H1 (cell line): ENCODE results near the gene ZSWIM6. TPM values are rescaled to one million over a fixed set of nuclear protein-coding genes. Genes with fewer than 3 reads are reported as not detected.

ENCODE experiments used
- CTCF ChIA-PET: fragments of 300-600 bp; sonication (Branson Sonifier 250); formaldehyde crosslinking; loops from one replicate; lab custom pipeline; 2021; ENCODE audit not compliant: partially characterized antibody; lab: Charles Lee
- POLR2A ChIA-PET: fragments of 300-600 bp; sonication (Branson Sonifier 250); formaldehyde crosslinking; loops from one replicate; lab custom pipeline; 2021; ENCODE audit warnings: inconsistent platforms; ENCODE audit not compliant: partially characterized antibody; lab: Charles Lee
- DNase-seq, 2 experiments: peaks; one replicate each; pipeline versions ENCODE4 v3.0.0 to v3.0.0-alpha.2; 2010 to 2022; ENCODE audit warnings: low spot score in 2 of 2, low read depth in 1 of 2, mixed read lengths in 1 of 2
- FAIRE-seq: peaks from 2 replicates; lab custom pipeline; 2011; peaks lifted over from hg19 to GRCh38; lab: Jason Lieb, UNC
- H2AFZ ChIP-seq: 2 replicates; pipeline ENCODE4 v1.8.1; 2012; ENCODE audit warnings: low read length, inconsistent platforms
- H2AK5ac ChIP-seq: 2 replicates; pipeline ENCODE4 v1.6.1; 2013; ENCODE audit warnings: low read depth, low read length
- H2BK120ac ChIP-seq: replicated peaks from 2 replicates; pipeline ENCODE3; 2013; ENCODE audit warnings: low read depth, low read length, inconsistent platforms
- H2BK12ac ChIP-seq: 2 replicates; pipeline ENCODE4 v1.6.1; 2013; ENCODE audit warnings: low read depth, low read length
- H2BK15ac ChIP-seq: 2 replicates; pipeline ENCODE4 v1.6.1; 2013; ENCODE audit warnings: low read length
- H2BK20ac ChIP-seq: 2 replicates; pipeline ENCODE4 v1.6.1; 2013; ENCODE audit warnings: low read length
- H2BK5ac ChIP-seq: 2 replicates; pipeline ENCODE4 v1.6.1; 2013; ENCODE audit warnings: low read depth, low read length
- H3K14ac ChIP-seq: 2 replicates; pipeline ENCODE4 v1.6.1; 2013; ENCODE audit warnings: inconsistent platforms; ENCODE audit not compliant: insufficient read length
- H3K18ac ChIP-seq: 2 replicates; pipeline ENCODE4 v1.6.1; 2013; ENCODE audit warnings: low read length; ENCODE audit errors: extremely low read depth
- H3K23ac ChIP-seq: 2 replicates; pipeline ENCODE4 v1.6.1; 2013; ENCODE audit warnings: inconsistent platforms; ENCODE audit not compliant: insufficient read length
- H3K23me2 ChIP-seq: 2 replicates; pipeline ENCODE4 v1.6.1; 2013; ENCODE audit warnings: low read depth, low read length
- H3K27ac ChIP-seq: 2 replicates; pipeline ENCODE4 v1.6.1; 2011; ENCODE audit warnings: low read depth, low read length, inconsistent platforms
- H3K27me3 ChIP-seq, 4 experiments: replicated peaks in 1 of 4; 1 replicate in 1 of 4; 2 replicates in 3 of 4; pipeline versions ENCODE4 v1.6.1 to v1.8.1; 2011 to 2013; ENCODE audit warnings: low read length in 3 of 4, mild to moderate bottlenecking in 3 of 4, inconsistent platforms in 2 of 4, mixed read lengths in 2 of 4, moderate library complexity in 1 of 4; ENCODE audit not compliant: control insufficient read depth in 3 of 4, insufficient read depth in 3 of 4; ENCODE audit errors: extremely low read depth in 1 of 4
- H3K36me3 ChIP-seq, 4 experiments: 2 replicates each; pipeline versions ENCODE4 v1.6.1 to v1.8.1; 2011 to 2013; ENCODE audit warnings: mild to moderate bottlenecking in 4 of 4, low read length in 3 of 4, moderate library complexity in 2 of 4, control low read depth in 1 of 4, inconsistent platforms in 1 of 4; ENCODE audit not compliant: insufficient read depth in 4 of 4, control insufficient read depth in 2 of 4
- H3K4ac ChIP-seq: replicated peaks from 2 replicates; pipeline ENCODE3; 2013; ENCODE audit warnings: low read length, low read depth, mixed read lengths, inconsistent platforms; ENCODE audit not compliant: insufficient read length
- H3K4me1 ChIP-seq, 4 experiments: replicated peaks in 1 of 4; 1 replicate in 1 of 4; 2 replicates in 3 of 4; pipeline versions ENCODE4 v1.6.1 to v1.8.1; 2011 to 2013; ENCODE audit warnings: low read length in 3 of 4, inconsistent platforms in 2 of 4, mixed read lengths in 1 of 4; ENCODE audit not compliant: insufficient read depth in 4 of 4, control insufficient read depth in 3 of 4
- H3K4me2 ChIP-seq, 2 experiments: 2 replicates each; pipeline versions ENCODE4 v1.6.1 to v1.8.1; 2011 to 2013; ENCODE audit warnings: low read depth in 2 of 2, low read length in 2 of 2, control low read depth in 1 of 2, inconsistent platforms in 1 of 2, mild to moderate bottlenecking in 1 of 2; ENCODE audit not compliant: insufficient read depth in 1 of 2
- H3K4me3 ChIP-seq, 4 experiments: fragments of 200-600, 300-600 bp in 1 of 4; sonication (generic), shearing (Covaris generic), sonication (Bioruptor Twin) in 1 of 4; 2 replicates each; pipeline versions ENCODE4 v1.5.1 to v1.8.1; 2011 to 2016; ENCODE audit warnings: low read length in 4 of 4, low read depth in 3 of 4, control low read depth in 2 of 4, inconsistent platforms in 2 of 4, mild to moderate bottlenecking in 2 of 4, mixed read lengths in 1 of 4, moderate library complexity in 1 of 4; ENCODE audit not compliant: insufficient read depth in 2 of 4; ENCODE audit errors: extremely low read depth in 1 of 4
- H3K56ac ChIP-seq: replicated peaks from 2 replicates; pipeline ENCODE3; 2013; ENCODE audit warnings: low read depth, mild to moderate bottlenecking, mixed read lengths, low read length, inconsistent platforms; ENCODE audit not compliant: insufficient read length
- H3K79me1 ChIP-seq: 2 replicates; pipeline ENCODE4 v1.6.1; 2013; ENCODE audit warnings: low read depth, low read length, control low read depth
- H3K79me2 ChIP-seq, 2 experiments: 2 replicates each; pipeline versions ENCODE4 v1.6.1 to v1.8.1; 2012 to 2013; ENCODE audit warnings: low read length in 2 of 2, mild to moderate bottlenecking in 2 of 2, inconsistent platforms in 1 of 2; ENCODE audit not compliant: insufficient read depth in 2 of 2, control insufficient read depth in 1 of 2
- H3K9ac ChIP-seq, 4 experiments: replicated peaks in 1 of 4; 1 replicate in 1 of 4; 2 replicates in 3 of 4; pipeline versions ENCODE4 v1.6.1 to v1.8.1; 2011 to 2013; ENCODE audit warnings: low read depth in 3 of 4, low read length in 3 of 4, control low read depth in 2 of 4, mild to moderate bottlenecking in 2 of 4, moderate library complexity in 2 of 4, inconsistent platforms in 1 of 4; ENCODE audit errors: extremely low read depth in 1 of 4
- H3K9me3 ChIP-seq, 2 experiments: 2 replicates each; pipeline versions ENCODE4 v1.6.1 to v1.8.1; 2012 to 2013; ENCODE audit warnings: mild to moderate bottlenecking in 2 of 2, moderate library complexity in 2 of 2, control low read depth in 1 of 2, inconsistent platforms in 1 of 2, low read depth in 1 of 2, low read length in 1 of 2, mixed read lengths in 1 of 2; ENCODE audit not compliant: insufficient read depth in 2 of 2
- H4K20me1 ChIP-seq, 2 experiments: replicated peaks in 1 of 2; 2 replicates each; pipeline versions ENCODE3 to v1.8.1; 2011 to 2013; ENCODE audit warnings: inconsistent platforms in 2 of 2, low read length in 2 of 2, mild to moderate bottlenecking in 1 of 2; ENCODE audit not compliant: insufficient read depth in 2 of 2, control insufficient read depth in 1 of 2
- H4K5ac ChIP-seq: 2 replicates; pipeline ENCODE4 v1.6.1; 2013; ENCODE audit warnings: low read length, low read depth, mixed read lengths, inconsistent platforms; ENCODE audit not compliant: insufficient read length
- H4K8ac ChIP-seq: 2 replicates; pipeline ENCODE4 v1.8.0; 2013; ENCODE audit warnings: mild to moderate bottlenecking, moderate library complexity, low read length, inconsistent platforms; ENCODE audit not compliant: insufficient read depth; ENCODE audit errors: extremely low read depth
- H4K91ac ChIP-seq: replicated peaks from 2 replicates; pipeline ENCODE3; 2013; ENCODE audit warnings: low read length, mixed read lengths, inconsistent platforms; ENCODE audit not compliant: insufficient read length
- CHD2 ChIP-seq: IDR thresholded peaks from 2 replicates; pipeline ENCODE4 v1.6.1; 2012; ENCODE audit warnings: low read length, improper control_type of control experiment
- EGR1 ChIP-seq: IDR thresholded peaks from 2 replicates; pipeline ENCODE4 v1.6.1; 2011; ENCODE audit warnings: low read depth, low read length, borderline replicate concordance
- POU5F1 ChIP-seq: IDR thresholded peaks from 2 replicates; pipeline ENCODE4 v1.6.1; 2011; ENCODE audit warnings: low read depth, mild to moderate bottlenecking, low read length, moderate library complexity
- RAD21 ChIP-seq, 2 experiments: IDR thresholded peaks in 1 of 2; conservative IDR thresholded peaks in 1 of 2; 2 replicates each; pipeline ENCODE4 v1.6.1; 2011; ENCODE audit warnings: low read depth in 2 of 2, low read length in 2 of 2, improper control_type of control experiment in 1 of 2, inconsistent platforms in 1 of 2, mild to moderate bottlenecking in 1 of 2, moderate library complexity in 1 of 2
- RNF2 ChIP-seq: fragments of 200-900, 300-1000 bp; sonication (generic); IDR thresholded peaks from 2 replicates; pipeline ENCODE4 v1.7.1; 2016; ENCODE audit warnings: borderline replicate concordance, low read depth, mild to moderate bottlenecking, antibody characterized with exemption, low read length; ENCODE audit not compliant: poor library complexity, severe bottlenecking; ENCODE audit errors: missing control alignments
- TBP ChIP-seq: IDR thresholded peaks from 2 replicates; pipeline ENCODE4 v1.6.1; 2011; ENCODE audit warnings: low read depth, low read length, improper control_type of control experiment
- whole genome bisulfite sequencing, 2 experiments: shearing (Covaris generic) in 1 of 2; methylation state at CpG; one replicate each; pipeline versions ENCODE4 v1.1.6 to v1.1.7; 2013 to 2015; ENCODE audit warnings: low lambda C conversion rate in 2 of 2, mixed read lengths in 2 of 2, inconsistent platforms in 1 of 2, low coverage in 1 of 2, missing lambda C conversion rate in 1 of 2; ENCODE audit not compliant: insufficient replicate concordance in 2 of 2, insufficient coverage in 1 of 2, insufficient read length in 1 of 2; ENCODE audit errors: extremely low coverage in 1 of 2, missing lambda C conversion rate in 1 of 2; 5-methylcytosine and 5-hydroxymethylcytosine counted together
- polyA plus RNA-seq, 7 experiments: library from polyadenylated mRNA; depleted of rRNA in 3 of 7; stranded (reverse) in 5 of 7; unstranded in 2 of 7; fragments of >200 nt in 5 of 7; fragments of 200-250 nt in 2 of 7; gene quantifications; 1 replicate in 5 of 7; 2 replicates in 1 of 7; 4 replicates in 1 of 7; pipeline versions ENCODE4 v1.2.1 to v1.2.3, GENCODE V29; 2011 to 2013; ENCODE audit warnings: missing spikeins in 2 of 7, mixed read lengths in 2 of 7
- total RNA-seq: library from RNA; stranded (reverse); fragmentation: NEBNext Ultra II Directional; extraction: Animal tissue kit (Norgen Biotek cat#: 25700); gene quantifications from 2 replicates; pipeline ENCODE4 v1.2.1, GENCODE V29; 2021
- TF ChIP-seq, protein P1 (sequence below): IDR thresholded peaks from 2 replicates; pipeline ENCODE4 v1.6.1; 2011; ENCODE audit warnings: low read depth, mild to moderate bottlenecking, low read length; ENCODE audit not compliant: insufficient read depth
- TF ChIP-seq, protein P2 (sequence below), 3 experiments: IDR thresholded peaks; 1 replicate in 2 of 3; 2 replicates in 1 of 3; pipeline versions ENCODE4 v1.5.1 to v1.6.1; 2011; ENCODE audit warnings: low read length in 3 of 3, mild to moderate bottlenecking in 3 of 3, inconsistent platforms in 2 of 3, low read depth in 1 of 3, moderate library complexity in 1 of 3; ENCODE audit not compliant: insufficient read depth in 1 of 3; ENCODE audit errors: control extremely low read depth in 1 of 3
- TF ChIP-seq, protein P3 (sequence below): IDR thresholded peaks from 2 replicates; pipeline ENCODE4 v1.6.1; 2011; ENCODE audit warnings: low read length, improper control_type of control experiment

ZSWIM6 gene
- total and polyA plus RNA-seq, 2 of the 8 experiments (the other 6 are each of a cell fraction or from before 2014, with no cell fraction given) = 7.9 to 12.4 TPM

DNA sequence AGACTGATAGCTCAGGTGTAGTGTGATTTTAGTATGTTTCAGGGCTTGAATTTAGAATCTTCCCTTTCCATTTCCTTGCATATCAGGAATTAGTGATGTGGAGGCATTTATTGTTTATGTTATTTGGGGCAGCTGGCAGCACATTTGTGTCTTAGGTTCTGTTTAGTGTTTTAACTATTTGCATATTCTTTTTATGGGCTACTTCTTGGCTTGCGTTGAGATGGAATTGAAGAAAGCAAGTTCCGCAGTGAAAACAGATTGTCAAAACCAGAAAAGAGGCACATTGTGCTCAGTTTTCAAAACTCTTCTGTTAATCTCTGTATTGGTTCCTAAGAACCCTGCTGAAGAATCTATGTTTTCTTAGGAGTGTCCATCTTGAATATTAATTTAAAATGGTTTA, 80.3 kb downstream of the ZSWIM6 start:
- H2BK5ac ChIP-seq = no peak overlapping the region
- H2AK5ac ChIP-seq = no peak overlapping the region
- no peak overlapping the region for H3K14ac ChIP-seq
- H2BK15ac ChIP-seq = no peak overlapping the region
- no peak overlapping the region for H3K4me3 ChIP-seq
- FAIRE-seq (no peak), DNase-seq (no peak)
- H3K18ac ChIP-seq = no peak overlapping the region
- peaks cover 0 to 2% of the 10 kb centered on the region in 2 experiments for H4K20me1 ChIP-seq
- peaks cover 9 to 36% (median 21%) of the 10 kb centered on the region in 4 experiments for H3K4me1 ChIP-seq
- ChIA-PET POLR2A (no interaction called here), CTCF (no interaction called here)
- no peak overlapping the region for H3K4me2 ChIP-seq
- H4K91ac ChIP-seq = no peak overlapping the region
- no peak overlapping the region for H4K8ac ChIP-seq
- H3K56ac ChIP-seq = no peak overlapping the region
- H3K23ac ChIP-seq = no peak overlapping the region
- no peak overlapping the region for H2BK20ac ChIP-seq
- H2AFZ ChIP-seq = no peak overlapping the region
- H3K9ac ChIP-seq = no peak overlapping the region
- no peaks in the 10 kb centered on the region; the same call in 1 of the 2 replicates for H3K79me1 ChIP-seq
- H3K27ac ChIP-seq = no peak overlapping the region
- 88% methylated on average over 2 of the region's 2 CpGs; no CpG with 5 or more reads in 1 of the 2 experiments for WGBS, 2 experiments
- no peaks in the 10 kb centered on the region for H3K23me2 ChIP-seq
- no peaks in the 10 kb centered on the region for H3K27me3 ChIP-seq
- no peak overlapping the region for H3K4ac ChIP-seq
- H3K36me3 ChIP-seq = no peaks in the 10 kb centered on the region
- no peak overlapping the region for H4K5ac ChIP-seq
- H2BK12ac ChIP-seq = no peak overlapping the region
- peaks cover 0 to 50% of the 10 kb centered on the region in 2 experiments; a peak in 2 of 4 replicates for H3K79me2 ChIP-seq
- H2BK120ac ChIP-seq = no peak overlapping the region
- no peaks in the 10 kb centered on the region for H3K9me3 ChIP-seq
- TF ChIP-seq TBP (no peak), RNF2 (no peak), CHD2 (no peak), POU5F1 (no peak), EGR1 (no peak), RAD21 (IDR thresholded peaks at IDR 0.05 in 1 of 2, conservative IDR thresholded peaks at IDR 0.05 in 1 of 2; ENCODE audit: low read depth in 2 of 2, low read length in 2 of 2) (no peak)
- TF ChIP-seq, protein P1, sequence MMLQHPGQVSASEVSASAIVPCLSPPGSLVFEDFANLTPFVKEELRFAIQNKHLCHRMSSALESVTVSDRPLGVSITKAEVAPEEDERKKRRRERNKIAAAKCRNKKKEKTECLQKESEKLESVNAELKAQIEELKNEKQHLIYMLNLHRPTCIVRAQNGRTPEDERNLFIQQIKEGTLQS = no peak
- TF ChIP-seq, protein P2, sequence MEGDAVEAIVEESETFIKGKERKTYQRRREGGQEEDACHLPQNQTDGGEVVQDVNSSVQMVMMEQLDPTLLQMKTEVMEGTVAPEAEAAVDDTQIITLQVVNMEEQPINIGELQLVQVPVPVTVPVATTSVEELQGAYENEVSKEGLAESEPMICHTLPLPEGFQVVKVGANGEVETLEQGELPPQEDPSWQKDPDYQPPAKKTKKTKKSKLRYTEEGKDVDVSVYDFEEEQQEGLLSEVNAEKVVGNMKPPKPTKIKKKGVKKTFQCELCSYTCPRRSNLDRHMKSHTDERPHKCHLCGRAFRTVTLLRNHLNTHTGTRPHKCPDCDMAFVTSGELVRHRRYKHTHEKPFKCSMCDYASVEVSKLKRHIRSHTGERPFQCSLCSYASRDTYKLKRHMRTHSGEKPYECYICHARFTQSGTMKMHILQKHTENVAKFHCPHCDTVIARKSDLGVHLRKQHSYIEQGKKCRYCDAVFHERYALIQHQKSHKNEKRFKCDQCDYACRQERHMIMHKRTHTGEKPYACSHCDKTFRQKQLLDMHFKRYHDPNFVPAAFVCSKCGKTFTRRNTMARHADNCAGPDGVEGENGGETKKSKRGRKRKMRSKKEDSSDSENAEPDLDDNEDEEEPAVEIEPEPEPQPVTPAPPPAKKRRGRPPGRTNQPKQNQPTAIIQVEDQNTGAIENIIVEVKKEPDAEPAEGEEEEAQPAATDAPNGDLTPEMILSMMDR (IDR thresholded peaks at IDR 0.05; ENCODE audit: control extremely low read depth in 1 of 3, insufficient read depth in 1 of 3, low read depth in 1 of 3, low read length in 3 of 3) = no peak
- TF ChIP-seq, protein P3, sequence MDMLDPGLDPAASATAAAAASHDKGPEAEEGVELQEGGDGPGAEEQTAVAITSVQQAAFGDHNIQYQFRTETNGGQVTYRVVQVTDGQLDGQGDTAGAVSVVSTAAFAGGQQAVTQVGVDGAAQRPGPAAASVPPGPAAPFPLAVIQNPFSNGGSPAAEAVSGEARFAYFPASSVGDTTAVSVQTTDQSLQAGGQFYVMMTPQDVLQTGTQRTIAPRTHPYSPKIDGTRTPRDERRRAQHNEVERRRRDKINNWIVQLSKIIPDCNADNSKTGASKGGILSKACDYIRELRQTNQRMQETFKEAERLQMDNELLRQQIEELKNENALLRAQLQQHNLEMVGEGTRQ = no peak
